Neural progenitor cell (in vitro differentiated cells): Measurements from ENCODE around the gene TUBGCP4. TPM values are rescaled to one million over a fixed set of nuclear protein-coding genes. Genes with fewer than 3 reads are reported as not detected.

Experiments
- DNase-seq: peaks from one replicate; pipeline ENCODE4 v3.0.0-alpha.2; 2016; ENCODE audit warnings: low spot score
- H2AFZ ChIP-seq: fragments of 200-600 bp; sonication (generic); replicated peaks from 2 replicates; pipeline ENCODE4 v1.6.1; 2016; ENCODE audit warnings: antibody characterized with exemption
- H3F3A ChIP-seq: fragments of 200-600 bp; sonication (generic); 2 replicates; pipeline ENCODE4 v1.6.1; 2016; ENCODE audit warnings: antibody characterized with exemption, low read depth
- H3K27ac ChIP-seq: fragments of 200-600 bp; sonication (generic); 2 replicates; pipeline ENCODE4 v1.5.1; 2016; ENCODE audit warnings: mild to moderate bottlenecking
- H3K27me3 ChIP-seq: fragments of 200-600 bp; sonication (generic); 2 replicates; pipeline ENCODE4 v1.6.1; 2016; ENCODE audit warnings: mild to moderate bottlenecking, moderate library complexity
- H3K36me3 ChIP-seq: fragments of 200-600 bp; sonication (generic); 2 replicates; pipeline ENCODE4 v1.5.1; 2016
- H3K4me1 ChIP-seq: fragments of 200-600 bp; sonication (generic); 2 replicates; pipeline ENCODE4 v1.6.1; 2016; ENCODE audit warnings: mixed run types
- H3K4me2 ChIP-seq: fragments of 200-600 bp; sonication (generic); 2 replicates; pipeline ENCODE4 v1.6.1; 2016
- H3K4me3 ChIP-seq: fragments of 200-600 bp; sonication (generic); 2 replicates; pipeline ENCODE4 v1.5.1; 2016
- H3K79me2 ChIP-seq: fragments of 200-600 bp; sonication (generic); 2 replicates; pipeline ENCODE4 v1.6.1; 2016; ENCODE audit warnings: low read depth
- H3K9ac ChIP-seq: fragments of 200-600 bp; sonication (generic); 2 replicates; pipeline ENCODE4 v1.6.1; 2016
- H3K9me3 ChIP-seq: fragments of 200-600 bp; sonication (generic); 2 replicates; pipeline ENCODE4 v1.5.1; 2016; ENCODE audit warnings: low read depth
- H4K20me1 ChIP-seq: fragments of 200-600 bp; sonication (generic); 2 replicates; pipeline ENCODE4 v1.6.1; 2016; ENCODE audit warnings: low read depth
- H3K27ac Mint-ChIP-seq: 3 replicates; pipeline ENCODE4 v1.8.0; 2021; ENCODE audit warnings: mixed read lengths
- H3K27me3 Mint-ChIP-seq: 2 replicates; pipeline ENCODE4 v1.8.0; 2022; ENCODE audit warnings: low read depth, mild to moderate bottlenecking, inconsistent platforms, moderate library complexity, mixed read lengths; ENCODE audit not compliant: insufficient read depth
- H3K36me3 Mint-ChIP-seq: 3 replicates; pipeline ENCODE4 v1.8.0; 2021; ENCODE audit warnings: mixed read lengths
- H3K4me1 Mint-ChIP-seq: 3 replicates; pipeline ENCODE4 v1.8.0; 2021; ENCODE audit warnings: mixed read lengths
- H3K4me3 Mint-ChIP-seq: 3 replicates; pipeline ENCODE4 v1.8.0; 2021; ENCODE audit warnings: mild to moderate bottlenecking, moderate library complexity, mixed read lengths
- H3K9me3 Mint-ChIP-seq: 3 replicates; pipeline ENCODE4 v1.8.0; 2020; ENCODE audit warnings: mixed read lengths
- EZH2 ChIP-seq: fragments of 200-600 bp; sonication (generic); IDR thresholded peaks from 2 replicates; pipeline ENCODE4 v1.6.1; 2017; ENCODE audit warnings: antibody characterized with exemption, mild to moderate bottlenecking, moderate library complexity
- EZH2phosphoT487 ChIP-seq: fragments of 200-600 bp; sonication (generic); IDR thresholded peaks from 2 replicates; pipeline ENCODE4 v1.6.1; 2017; ENCODE audit warnings: antibody characterized with exemption
- total RNA-seq: library from RNA; depleted of rRNA; stranded (reverse); fragments of >200 nt; gene quantifications from 2 replicates; pipeline ENCODE4 v1.2.3, GENCODE V29; 2015; ENCODE audit warnings: low replicate concordance
- TF ChIP-seq, protein P1 (sequence below): fragments of 200-600 bp; sonication (generic); IDR thresholded peaks from 2 replicates; pipeline ENCODE4 v1.5.1; 2017; ENCODE audit warnings: antibody characterized with exemption, mild to moderate bottlenecking

The TUBGCP4 gene
- total RNA-seq, 1 donor from 2014 or later, result 14.1 TPM

- no peaks in the 10 kb centered on the region for H3K79me2 ChIP-seq
- H3K4me3 Mint-ChIP-seq, result no peak overlapping the region
- H3K4me1 Mint-ChIP-seq, result peaks cover 2% of the 10 kb centered on the region
- no peak for DNase-seq
- no peak overlapping the region for H3K27ac Mint-ChIP-seq
- H3K4me1 ChIP-seq, result no peaks in the 10 kb centered on the region
- no peaks in the 10 kb centered on the region for H3K27me3 Mint-ChIP-seq
- peaks cover 13% of the 10 kb centered on the region for H4K20me1 ChIP-seq
- no peak overlapping the region for H3K4me3 ChIP-seq
- H3K9me3 ChIP-seq, result no peaks in the 10 kb centered on the region
- no peak overlapping the region for H3K27ac ChIP-seq
- no peaks in the 10 kb centered on the region for H3K27me3 ChIP-seq
- H3K9ac ChIP-seq, result no peak overlapping the region
- no peak overlapping the region for H2AFZ ChIP-seq
- H3K9me3 Mint-ChIP-seq, result no peaks in the 10 kb centered on the region
- peaks cover 12% of the 10 kb centered on the region for H3K36me3 ChIP-seq
- no peak for TF ChIP-seq EZH2phosphoT487
- TF ChIP-seq, protein P1, sequence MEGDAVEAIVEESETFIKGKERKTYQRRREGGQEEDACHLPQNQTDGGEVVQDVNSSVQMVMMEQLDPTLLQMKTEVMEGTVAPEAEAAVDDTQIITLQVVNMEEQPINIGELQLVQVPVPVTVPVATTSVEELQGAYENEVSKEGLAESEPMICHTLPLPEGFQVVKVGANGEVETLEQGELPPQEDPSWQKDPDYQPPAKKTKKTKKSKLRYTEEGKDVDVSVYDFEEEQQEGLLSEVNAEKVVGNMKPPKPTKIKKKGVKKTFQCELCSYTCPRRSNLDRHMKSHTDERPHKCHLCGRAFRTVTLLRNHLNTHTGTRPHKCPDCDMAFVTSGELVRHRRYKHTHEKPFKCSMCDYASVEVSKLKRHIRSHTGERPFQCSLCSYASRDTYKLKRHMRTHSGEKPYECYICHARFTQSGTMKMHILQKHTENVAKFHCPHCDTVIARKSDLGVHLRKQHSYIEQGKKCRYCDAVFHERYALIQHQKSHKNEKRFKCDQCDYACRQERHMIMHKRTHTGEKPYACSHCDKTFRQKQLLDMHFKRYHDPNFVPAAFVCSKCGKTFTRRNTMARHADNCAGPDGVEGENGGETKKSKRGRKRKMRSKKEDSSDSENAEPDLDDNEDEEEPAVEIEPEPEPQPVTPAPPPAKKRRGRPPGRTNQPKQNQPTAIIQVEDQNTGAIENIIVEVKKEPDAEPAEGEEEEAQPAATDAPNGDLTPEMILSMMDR, result no peak
- no peak for TF ChIP-seq EZH2
- H3K36me3 Mint-ChIP-seq, result peaks cover 28% of the 10 kb centered on the region
- no peaks in the 10 kb centered on the region for H3F3A ChIP-seq
- H3K4me2 ChIP-seq, result no peak overlapping the region
These were observed 7.7 kb downstream of the TUBGCP4 start for GRCh38 chr15:43378601-43379000.

- Histone ChIP-seq H4K20me1 (no peaks in the 10 kb centered on the region), H3K27me3 (no peaks in the 10 kb centered on the region), H3K4me3 (no peak overlapping the region), H2AFZ (no peak overlapping the region), H3K4me1 (no peaks in the 10 kb centered on the region), H3K9ac (no peak overlapping the region), H3K36me3 (peaks cover 8% of the 10 kb centered on the region), H3K9me3 (no peaks in the 10 kb centered on the region), H3K79me2 (no peaks in the 10 kb centered on the region), H3K4me2 (no peak overlapping the region), H3F3A (no peaks in the 10 kb centered on the region), H3K27ac (no peak overlapping the region)
- DNase-seq, result no peak
- Mint-ChIP-seq H3K4me3 (no peak overlapping the region), H3K9me3 (no peaks in the 10 kb centered on the region), H3K27me3 (no peaks in the 10 kb centered on the region), H3K36me3 (peaks cover 45% of the 10 kb centered on the region), H3K4me1 (no peaks in the 10 kb centered on the region), H3K27ac (no peak overlapping the region)
- TF ChIP-seq, protein P1, result no peak
- TF ChIP-seq EZH2, result no peak
These were observed 11.4 kb downstream of the TUBGCP4 start for GRCh38 chr15:43382310-43382709.

GRCh38 chr15:43383070-43383469 is 12.2 kb downstream of the TUBGCP4 start:
- H3K4me2 ChIP-seq, result no peak overlapping the region
- peaks cover 8% of the 10 kb centered on the region for H3K36me3 ChIP-seq
- peaks cover 41% of the 10 kb centered on the region for H3K36me3 Mint-ChIP-seq

More at GRCh38 chr15:43383070-43383469, 12.2 kb downstream of the TUBGCP4 start:
- Mint-ChIP-seq H3K27me3 (no peaks in the 10 kb centered on the region), H3K27ac (no peak overlapping the region), H3K9me3 (no peaks in the 10 kb centered on the region), H3K4me3 (no peak overlapping the region), H3K4me1 (no peaks in the 10 kb centered on the region)
- Histone ChIP-seq H3K27me3 (no peaks in the 10 kb centered on the region), H4K20me1 (no peaks in the 10 kb centered on the region), H2AFZ (no peak overlapping the region), H3K9me3 (no peaks in the 10 kb centered on the region), H3K4me3 (no peak overlapping the region), H3K79me2 (no peaks in the 10 kb centered on the region), H3K4me1 (no peaks in the 10 kb centered on the region), H3F3A (no peaks in the 10 kb centered on the region), H3K27ac (no peak overlapping the region), H3K9ac (no peak overlapping the region)
- no peak for TF ChIP-seq EZH2
- TF ChIP-seq EZH2phosphoT487, result no peak
- TF ChIP-seq, protein P1, result no peak
- no peak for DNase-seq
